Measurements from ENCODE around the gene UNC13D.
"Not testable (repeated sequence)": the region's sequence is repeated elsewhere in the genome, so short reads cannot be mapped to it uniquely, and the experiment has no call there.

The UNC13D gene

DNA sequence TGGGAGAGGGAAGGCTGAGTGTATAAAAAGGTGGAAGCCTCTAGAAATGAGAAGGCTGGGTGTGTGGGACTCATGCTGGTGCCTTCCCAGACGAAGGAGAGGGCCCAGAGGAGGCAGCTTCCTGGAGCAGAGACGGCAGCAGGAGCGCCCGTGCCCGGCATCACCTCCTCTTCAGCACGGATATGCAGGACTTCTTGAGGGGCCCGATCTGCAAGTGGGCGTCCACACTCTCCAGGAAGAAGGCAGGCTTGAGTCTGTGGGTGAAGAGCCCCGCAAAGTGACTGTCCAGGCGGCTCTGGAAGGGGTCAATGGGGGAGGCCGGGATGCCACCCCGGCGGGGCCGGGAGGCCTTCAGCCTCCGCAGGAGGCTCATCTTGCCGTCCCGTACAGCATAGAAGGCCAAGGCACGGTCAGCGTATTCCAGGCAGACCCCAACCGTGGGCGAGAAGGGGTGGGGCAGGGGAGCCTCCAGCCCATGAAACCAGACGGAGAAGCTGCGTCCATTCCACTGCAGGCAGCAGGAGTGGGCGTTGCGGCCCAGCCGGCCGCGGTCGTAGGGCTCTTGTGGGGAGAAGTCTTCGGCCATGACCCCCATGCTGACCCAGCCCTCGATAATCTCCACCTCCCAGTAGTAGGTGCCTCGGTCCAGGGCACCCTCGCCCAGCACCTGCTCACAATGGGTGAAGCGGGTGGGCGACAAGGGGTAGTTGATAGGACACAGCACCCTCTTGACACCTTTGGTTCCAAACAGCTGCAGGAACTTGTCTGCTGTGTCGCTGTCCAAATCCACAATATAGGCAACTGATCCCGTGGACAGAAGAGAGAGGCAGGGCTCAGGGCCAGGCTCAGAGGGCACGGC, 30.3 kb upstream of the UNC13D start:
- no peak for DNase-seq (ENCODE audit: low spot score)

DNA sequence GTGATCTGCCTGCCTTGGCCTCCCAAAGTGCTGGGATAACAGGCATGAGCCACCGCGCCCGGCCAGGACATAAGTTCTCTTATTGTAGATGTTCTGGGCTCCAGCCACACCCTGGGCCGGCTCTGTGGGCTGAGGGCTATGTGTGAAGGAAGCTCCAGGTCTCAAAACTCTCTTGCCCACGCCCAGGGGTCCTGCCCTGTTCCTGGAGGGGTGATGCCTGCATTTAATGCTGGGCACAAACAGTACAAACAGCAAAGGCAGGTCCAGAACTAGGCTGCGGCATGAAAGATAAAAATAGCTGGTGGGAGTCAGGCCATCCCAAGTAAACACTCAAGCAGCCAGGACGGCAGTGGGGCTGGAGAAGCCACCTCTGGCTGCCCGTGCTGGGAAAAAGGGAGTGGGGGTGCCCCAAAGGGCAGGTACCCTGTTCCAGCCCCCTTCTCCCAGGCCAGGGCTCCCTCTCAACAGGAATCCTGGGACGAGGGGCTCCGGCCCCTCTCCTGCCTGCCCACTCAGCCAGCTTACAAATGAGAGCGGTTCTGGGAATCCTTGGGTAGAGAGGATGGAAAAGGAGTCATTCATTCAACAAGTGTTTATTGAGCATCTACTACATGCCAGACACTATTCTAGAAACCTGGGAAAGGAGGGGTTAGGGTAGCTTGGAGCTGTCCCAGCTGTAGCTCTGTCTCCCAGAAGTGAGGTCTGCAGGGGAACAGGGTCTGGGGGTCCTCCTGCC, 29.6 kb upstream of the UNC13D start:
- no peak for DNase-seq (ENCODE audit: low spot score)

DNA sequence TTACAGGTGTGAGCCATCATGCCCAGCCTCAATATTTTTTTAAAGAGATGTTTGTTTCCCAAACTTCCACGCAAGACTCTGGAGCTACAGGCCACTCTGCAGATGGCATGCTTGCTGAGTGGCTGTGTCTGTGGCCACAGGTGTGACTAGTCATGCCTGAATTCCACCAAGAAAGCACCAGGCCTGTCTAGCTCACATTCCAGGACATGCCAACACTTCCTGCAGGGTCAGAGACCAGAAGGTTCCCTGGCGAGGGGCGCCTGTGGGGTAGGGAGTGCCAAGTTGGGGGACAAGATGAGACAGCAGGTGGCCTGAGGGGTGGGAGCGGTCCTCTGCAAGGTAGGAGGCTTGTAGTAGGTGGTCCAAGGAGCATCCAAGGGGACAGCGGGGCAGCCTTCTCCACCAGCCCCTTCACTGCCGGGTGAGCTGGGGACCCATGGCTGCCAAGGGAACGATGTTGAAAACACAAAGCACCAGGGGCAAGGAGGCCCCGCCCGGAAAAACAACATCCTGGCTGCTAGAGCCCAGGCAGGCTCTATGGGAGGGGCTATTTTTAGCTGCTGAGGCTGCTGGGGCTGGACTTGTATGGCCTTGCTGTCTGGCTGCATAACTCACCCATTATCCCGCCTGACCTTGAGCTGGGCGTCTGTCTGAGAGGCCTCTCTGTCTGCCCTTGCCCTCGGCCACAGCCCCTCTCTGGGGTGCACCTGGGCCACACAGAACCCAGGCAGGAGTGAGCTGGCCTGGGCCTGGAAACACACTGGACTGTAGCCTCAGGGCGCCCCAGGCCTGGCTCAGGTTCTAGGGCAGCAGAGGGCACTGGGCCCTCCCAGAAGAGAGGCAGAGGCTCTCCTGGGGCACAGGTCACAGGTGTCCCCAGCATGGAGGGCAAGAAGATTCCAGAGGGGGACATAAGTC, 28.5 kb upstream of the UNC13D start:
- DNase-seq (ENCODE audit: low spot score): peak; percentile 90

DNA sequence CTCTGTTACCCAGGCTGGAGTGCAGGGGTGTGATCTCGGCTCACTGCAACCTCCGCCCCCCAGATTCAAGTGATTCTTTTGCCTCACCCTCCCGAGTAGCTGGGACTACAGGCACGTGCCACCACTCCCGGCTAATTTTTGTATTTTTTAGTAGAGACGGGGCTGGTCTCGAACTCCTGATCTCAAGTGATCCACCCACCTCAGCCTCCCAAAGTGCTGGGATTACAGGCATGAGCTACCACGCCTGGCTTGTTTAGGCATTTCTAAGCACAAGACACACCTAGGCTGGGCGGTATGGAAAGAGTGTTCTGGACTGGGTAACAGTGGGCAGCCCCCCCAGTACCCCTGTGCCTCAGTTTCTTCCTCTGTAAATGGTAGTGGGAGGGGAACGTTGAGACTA, 26.0 kb upstream of the UNC13D start:
- not testable (repeated sequence) for DNase-seq (ENCODE audit: low spot score)

DNA sequence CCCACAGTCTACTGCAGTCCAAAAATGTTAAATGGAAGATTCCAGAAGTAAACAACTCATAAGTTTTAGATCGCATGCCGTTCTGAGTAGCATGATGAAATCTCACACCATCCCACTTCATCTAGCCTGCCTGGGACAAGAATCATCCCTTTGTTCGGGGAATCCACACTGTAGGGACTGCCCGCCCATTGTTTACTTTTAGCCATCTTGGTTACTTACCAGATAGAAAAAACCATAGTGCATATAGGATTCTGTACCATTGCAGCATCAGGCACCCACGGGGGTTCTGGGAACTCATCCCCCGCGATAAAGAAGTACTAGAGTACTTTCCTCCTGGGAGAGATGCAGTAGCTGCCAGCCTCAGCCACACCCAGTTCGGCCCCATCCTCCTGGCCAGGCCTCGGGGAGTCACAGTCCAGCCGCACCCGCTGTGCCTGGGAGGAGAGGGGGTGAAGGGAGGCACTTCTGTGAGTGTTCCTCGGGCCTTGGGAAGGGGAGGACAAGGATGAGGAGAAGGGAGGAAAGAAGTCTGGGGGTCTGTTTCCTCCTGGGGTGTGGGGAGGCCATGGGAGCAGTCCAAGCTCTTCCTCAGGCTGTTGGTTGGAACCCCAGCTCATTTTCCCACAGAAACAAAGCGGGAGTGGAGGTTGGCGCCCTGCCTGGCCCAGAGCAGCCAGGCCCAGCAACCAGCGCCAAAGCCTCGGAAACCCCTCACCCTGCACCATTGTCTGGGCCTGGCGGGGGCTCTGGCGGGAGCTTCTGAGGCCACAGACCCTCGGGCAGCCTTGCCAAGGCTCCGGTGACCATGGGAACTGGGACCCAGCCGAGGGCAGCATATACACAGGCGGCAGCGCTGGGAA, 25.3 kb upstream of the UNC13D start:
- DNase-seq (ENCODE audit: low spot score): no peak

DNA sequence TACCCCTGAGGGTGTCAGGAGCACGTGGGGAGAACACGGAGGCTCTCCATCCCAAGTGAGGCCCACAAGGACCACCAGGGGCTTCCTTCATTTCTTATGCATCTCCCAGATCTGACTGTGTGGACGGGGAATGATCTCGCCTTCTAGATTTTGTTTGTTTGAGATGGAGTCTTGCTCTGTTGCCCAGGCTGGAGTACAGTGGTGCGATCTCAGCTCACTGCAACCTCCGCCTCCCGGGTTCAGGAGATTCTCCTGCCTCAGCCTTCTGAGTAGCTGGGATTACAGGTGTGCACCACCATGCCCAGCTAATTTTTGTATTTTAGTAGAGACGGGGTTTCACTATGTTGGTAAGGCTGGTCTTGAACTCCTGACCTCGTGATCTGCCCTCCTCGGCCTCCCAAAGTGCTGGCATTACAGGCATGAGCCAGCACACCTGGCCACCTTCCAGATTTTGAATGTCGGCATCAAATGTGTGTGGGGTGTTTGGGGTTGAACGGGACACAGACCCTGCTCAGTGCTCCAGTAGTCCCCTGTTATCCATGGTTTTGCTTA, 24.6 kb upstream of the UNC13D start:
- DNase-seq (ENCODE audit: low spot score): not testable (repeated sequence)

DNA sequence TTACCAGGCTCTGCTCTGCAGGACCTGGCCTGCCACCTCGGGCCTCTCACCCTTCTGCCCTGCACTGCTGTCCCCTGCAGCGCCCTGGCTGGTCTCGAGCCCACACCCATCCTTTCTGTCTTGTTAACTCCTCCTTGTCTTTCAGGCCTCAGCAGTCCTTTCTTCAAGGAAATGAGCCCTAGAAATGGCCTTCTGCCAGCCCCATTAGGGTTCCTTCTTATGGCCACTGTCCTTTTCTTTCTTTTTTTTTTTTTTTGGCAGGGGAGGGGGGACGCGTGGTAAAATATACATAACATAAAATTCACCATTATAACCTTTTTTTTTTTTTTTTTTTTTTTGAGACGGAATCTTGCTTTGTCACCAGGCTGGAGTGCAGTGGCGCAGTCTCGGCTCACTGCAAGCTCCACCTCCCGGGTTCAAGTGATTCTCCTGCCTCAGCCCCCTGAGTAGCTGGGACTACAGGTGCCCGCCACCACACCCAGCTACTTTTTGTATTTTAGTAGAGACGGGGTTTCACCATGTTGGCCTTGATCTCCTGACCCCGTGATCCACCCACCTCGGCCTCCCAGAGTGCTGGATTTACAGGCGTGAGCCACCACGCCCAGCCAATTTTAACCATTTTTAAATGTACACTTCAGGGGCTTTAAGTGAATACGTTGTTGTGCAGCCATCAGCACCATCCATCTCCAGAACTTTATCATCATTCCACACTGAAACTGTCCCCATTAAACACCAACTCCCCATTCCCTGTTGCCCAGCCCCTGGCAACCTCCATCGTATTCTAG, 21.4 kb upstream of the UNC13D start:
- not testable (repeated sequence) for DNase-seq (ENCODE audit: low spot score)

DNA sequence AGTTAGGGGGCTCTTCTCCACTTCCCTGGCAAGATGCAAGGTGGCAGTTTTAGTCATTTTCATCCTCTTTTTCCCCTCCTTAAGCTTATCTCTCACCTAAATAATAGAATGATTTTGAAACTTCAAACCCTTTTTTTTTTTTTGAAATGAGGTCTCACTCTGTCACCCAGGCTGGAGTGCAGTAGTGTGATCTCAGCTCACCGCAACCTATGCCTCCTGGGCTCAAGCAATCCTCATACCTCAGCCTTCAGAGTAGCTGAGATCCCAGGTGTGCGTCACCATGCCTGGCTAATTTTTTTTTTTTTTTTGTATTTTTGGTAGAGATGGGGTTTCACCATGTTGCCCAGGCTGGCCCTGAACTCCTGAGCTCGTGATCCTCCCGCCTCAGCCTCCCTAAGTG, 20.7 kb upstream of the UNC13D start:
- not testable (repeated sequence) for DNase-seq (ENCODE audit: low spot score)

DNA sequence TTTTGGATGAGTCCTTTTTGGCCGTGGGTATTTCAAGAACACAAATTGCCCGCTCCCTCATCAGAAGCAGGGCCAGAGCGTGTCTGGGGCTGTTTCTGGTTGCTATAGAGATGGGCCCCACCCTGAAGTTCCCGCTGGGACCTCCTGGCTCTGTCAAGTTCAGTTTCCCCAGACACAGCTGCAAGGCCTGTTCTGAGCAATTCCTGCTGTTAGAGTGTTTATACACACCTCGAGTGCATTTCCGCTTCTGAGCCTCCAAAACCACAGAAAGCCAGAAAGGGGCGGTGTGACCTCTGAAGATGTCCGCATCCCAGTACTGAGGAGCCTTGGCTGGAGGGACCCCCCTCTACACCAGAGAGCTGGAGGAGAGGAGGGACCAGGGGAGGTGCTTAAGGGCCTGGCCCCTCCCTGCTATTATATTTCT, 20.3 kb upstream of the UNC13D start:
- DNase-seq (ENCODE audit: low spot score): no peak

DNA sequence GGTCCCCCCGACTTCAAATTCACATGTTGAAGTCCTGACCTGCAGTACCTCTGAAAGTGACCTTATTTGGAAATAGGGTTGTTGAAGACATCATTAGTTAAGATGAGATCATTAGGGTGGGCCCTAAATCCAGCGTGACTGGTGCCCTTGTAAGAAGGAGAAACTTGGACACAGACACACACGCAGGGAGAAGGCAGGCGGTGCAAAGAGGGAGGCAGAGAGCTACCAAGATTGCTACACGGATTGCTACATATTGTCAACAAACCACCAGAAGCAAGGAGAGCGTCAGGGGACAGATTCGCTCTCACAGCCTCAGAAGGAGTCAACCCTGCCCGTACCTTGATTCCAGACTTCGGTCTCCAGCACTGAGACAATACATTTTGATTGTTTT, 17.7 kb upstream of the UNC13D start:
- DNase-seq (ENCODE audit: low spot score): no peak

DNA sequence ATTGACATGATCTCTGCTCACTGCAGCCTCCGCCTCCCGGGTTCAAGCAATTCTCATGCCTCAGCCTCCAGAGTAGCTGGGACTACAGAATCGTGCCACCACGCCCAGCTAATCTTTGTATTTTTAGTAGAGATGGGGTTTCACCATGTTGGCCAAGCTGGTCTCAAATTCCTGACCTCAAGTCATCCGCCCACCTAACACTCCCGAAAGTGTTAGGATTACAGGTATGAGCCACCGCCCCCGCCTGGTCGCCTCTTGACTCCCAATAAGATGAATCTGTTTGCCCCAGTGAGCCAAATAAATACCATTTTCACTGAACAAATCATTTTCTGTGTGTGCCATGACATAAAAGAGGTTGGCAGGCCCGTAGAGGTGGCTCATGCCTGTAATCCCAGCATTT, 15.2 kb upstream of the UNC13D start:
- DNase-seq (ENCODE audit: low spot score): not testable (repeated sequence)

DNA sequence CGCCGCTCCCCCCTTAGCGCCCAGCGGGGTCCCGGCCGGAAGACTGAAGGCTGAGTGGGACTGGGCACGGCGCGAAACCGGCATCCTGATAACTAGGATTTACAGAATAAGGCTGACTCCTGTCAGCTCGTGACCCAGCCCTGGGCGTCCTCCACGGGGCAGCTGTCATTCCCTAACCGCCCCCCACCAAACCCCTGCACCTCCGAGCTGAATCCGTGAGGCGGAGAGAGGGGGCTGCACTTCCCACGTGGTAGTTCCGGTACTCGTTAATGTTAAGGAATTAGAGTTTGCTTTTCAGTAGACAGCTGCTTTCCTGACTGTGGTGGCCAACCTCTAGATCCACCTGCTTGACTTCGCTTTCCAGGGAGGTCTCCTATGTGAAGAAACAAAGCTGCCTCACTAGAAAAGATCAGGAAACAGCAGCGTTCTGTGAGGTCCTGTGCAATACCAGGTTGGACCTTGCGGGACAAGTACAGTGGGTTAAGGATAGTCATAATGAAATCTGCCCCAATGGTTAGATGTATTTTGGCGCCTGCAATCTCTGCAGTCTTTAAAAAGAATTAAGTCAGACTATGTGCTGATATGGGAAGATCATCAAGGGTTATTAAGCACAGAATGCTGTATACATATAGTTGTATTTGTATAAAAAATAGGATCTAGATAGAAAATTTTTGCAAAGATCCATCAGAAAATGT, 12.0 kb upstream of the UNC13D start:
- DNase-seq (ENCODE audit: low spot score): peak; percentile 47

DNA sequence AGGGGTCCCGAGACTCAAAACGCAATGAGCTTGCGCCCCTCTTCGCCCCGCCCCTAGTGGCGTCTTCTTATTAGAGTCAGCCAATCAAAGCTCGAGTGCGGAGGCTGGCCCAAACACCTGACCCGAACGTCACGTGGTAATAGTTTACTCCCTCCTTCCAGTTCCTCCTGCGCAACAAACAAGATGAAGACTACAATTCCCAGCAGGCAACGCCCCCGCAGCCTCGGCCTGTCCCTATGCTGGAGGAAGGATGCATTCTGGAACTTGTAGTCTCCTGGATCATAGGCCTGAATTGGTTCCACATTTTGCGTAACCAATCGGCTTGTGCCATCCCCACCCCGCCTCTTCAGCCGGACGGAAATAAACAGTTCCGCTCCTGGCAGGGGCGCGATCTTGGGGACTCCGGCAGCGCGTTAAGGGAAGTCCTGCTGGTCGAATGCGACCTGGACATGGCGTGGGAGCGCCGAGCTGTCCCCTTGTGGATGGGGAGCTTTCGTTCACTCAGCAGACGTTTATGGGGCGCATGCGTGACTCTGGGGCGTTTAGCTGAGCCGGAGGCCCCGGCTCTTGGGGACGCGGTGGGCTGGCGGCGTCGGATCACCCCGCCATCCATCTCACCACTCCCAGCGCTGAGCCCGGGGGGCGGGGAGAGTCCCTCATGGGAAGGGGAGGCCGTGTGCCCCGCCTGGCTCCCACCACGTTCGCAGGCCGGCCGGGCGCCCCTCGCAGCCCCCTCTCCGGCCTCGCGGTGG, 11.3 kb upstream of the UNC13D start, which contains the start of gene WBP2:
TSS of gene WBP2 (minus strand) at position 26 of the 752 bp plus-strand sequence. CDS start 38 bp downstream, outside the sequence.
- peak; percentile 100 for DNase-seq (ENCODE audit: low spot score)

DNA sequence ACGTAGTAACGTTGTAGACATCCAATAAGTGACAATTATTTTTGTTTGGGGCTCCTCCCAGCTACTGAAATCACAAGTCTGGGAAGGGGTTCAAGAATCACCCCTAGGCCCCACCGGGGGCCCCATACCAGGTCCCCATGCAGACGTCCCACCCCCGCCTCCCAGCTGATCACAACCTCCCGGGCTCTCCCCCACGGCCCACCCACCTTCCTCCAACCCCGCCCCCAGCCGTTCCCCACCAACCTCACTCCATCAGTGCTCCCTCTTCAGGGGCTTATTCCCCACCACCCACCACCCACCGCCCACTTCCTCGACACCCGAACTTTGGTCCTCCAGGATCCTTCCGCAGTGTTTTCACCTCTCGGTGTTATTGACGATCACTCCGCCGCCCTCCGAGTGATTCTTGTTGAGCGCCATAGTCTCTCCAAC, 10.7 kb upstream of the UNC13D start:
- no peak for DNase-seq (ENCODE audit: low spot score)

DNA sequence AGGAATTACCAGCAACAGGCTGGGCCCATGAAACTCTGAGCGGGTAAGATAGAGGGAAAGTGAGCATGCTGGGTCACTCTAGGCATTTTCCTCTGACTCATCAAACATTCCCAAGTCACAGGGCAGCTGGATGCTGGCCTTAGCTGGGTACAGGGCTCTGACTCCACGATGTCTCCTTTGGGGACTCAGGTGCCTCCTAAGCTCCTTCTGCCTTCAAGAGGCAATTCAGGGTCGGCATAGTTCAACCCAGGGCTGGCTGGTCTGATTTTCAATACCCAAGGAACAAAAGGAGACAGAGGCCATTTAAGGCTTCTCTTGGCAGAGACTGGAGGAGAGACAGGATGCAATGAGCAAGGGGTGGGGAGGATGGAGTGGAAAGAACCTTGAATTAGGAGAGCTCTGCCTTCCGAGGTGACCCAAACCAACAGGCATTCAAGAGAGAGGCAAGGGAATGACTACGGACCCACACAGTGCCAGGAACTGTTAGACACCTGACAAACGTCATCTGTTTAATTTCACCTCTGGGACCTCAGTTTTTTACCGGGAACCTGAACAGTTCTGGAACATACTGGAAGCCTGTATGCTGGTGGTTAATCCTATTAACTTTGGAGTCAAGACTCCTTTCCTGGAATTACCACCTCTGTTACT, 10.0 kb upstream of the UNC13D start:
- peak; percentile 87 for DNase-seq (ENCODE audit: low spot score)

DNA sequence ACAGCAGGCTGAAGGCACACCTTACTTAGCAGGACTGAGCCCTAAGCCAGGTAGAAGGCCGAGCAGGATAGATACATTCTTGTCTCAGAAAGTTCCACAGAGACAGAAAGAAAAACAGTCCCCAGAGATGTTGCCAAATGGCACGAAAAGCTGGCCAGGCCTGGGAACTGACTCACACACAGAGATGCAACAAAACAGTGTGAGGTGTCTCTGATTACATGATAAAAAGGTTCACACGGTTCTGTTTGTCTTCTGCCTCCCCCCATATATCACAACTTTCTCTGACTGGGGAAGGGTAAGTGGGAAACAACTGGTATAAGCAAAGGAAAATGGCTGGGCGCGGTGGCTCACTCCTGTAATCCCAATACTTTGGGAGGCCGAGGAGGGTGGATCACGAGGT, 9.2 kb upstream of the UNC13D start:
- DNase-seq (ENCODE audit: low spot score): peak; percentile 47

DNA sequence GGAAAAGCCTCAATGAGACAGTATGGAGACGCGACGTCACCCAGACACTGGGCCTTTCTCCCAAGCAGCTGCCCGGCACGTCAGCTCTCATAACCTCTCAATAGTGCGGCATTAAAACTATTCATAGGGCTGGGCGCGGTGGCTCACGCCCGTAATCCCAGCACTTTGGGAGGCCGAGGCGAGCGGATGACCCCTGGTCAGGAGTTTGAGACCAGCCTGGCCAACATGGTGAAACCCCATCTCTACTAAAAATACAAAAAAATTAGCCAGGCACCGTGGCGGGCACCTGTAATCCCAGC, 7.4 kb upstream of the UNC13D start:
- DNase-seq (ENCODE audit: low spot score): not testable (repeated sequence)

Data from kidney tubule cell (primary cell).